Measurements from ENCODE around the gene MYCBP.
A peak's percentile ranks its signal among the peaks of the same experiment; 100 is the strongest.
"Not testable (repeated sequence)": the region's sequence is repeated elsewhere in the genome, so short reads cannot be mapped to it uniquely, and the experiment has no call there.

MYCBP gene
- 4.6 to 20.5 (median 12.3) reads per million in 18 experiments for total RNA-seq

DNA sequence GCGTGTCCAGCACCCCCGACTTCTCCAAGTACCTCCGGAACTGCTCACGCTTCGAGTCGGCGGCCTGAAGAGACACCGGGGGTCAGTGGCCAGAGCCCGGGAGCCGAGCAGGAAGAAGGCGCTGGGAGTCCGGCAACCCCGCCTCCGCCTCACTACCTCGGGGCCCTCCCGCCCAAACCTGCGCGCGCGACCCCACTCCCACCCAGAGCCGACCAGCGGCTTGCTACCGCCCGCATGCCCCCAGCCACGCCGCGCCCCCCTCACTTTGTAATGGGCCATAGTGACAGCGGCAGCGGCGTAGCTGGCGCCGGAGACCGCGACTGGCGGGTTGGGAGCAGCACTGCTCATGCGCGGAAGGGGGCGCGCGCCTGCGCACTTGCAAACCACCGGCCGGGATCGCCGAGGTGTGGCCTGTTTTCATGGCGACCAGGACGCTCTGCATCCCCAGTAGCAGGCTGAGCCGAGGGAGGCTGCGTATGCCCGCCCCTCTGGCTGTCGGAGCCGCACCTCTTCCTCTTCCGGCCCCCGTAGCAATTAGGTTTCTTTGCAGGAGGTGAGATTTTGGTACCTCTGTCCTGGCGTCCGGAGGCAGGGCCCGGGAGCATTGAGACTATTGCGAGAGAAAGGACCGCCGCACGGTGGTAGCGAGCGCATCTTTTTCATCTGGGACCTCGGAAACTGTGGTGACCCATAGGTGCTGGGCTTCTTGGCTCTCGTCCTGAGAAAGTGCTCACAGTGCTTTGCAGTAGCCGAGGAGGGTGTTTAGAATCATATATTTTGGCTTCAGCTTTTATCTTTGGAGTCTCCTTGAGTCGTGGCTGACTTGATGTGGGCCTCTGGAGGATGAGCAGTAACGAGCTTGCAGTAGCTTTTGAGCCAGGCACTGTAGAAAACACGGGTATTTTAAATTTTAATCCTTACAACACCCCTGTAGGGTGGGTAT lies at the start of gene MYCBP:
MYCBP (minus strand) TSS at position 322 of the 943 bp plus-strand sequence; CDS start at position 279, 43 bp downstream.
- peak; percentile 93 to 96 for DNase-seq

GRCh38 chr1:38919130-38919529 lies 46.0 kb upstream of the MYCBP start:
- no peak for DNase-seq

GRCh38 chr1:38918568-38918967 lies 45.4 kb upstream of the MYCBP start:
- no peak for DNase-seq

DNA sequence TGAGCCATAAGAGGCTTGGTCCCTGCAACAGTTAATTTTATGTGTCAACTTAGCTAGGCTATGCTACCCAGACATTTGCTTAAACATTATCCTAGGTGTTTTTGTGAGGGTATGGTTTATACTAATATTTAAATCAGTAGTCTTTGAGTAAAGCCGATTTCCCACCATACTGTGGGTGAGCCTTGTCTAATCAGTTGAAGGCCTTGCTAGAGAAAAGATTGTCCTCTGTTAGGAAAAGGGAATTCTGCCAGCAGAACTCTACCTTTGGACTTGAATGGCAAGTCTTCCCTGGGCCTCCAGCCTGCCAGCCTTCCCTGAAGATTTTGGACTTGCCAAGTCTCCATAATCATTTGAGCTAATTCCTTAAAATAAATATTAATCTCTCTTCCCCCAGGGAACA lies 44.6 kb upstream of the MYCBP start:
- no peak for DNase-seq

- DNase-seq: no peak
Measured at GRCh38 chr1:38917337-38917736, 44.2 kb upstream of the MYCBP start.

GRCh38 chr1:38915352-38915948 lies 42.3 kb upstream of the MYCBP start:
- no peak for DNase-seq

DNA sequence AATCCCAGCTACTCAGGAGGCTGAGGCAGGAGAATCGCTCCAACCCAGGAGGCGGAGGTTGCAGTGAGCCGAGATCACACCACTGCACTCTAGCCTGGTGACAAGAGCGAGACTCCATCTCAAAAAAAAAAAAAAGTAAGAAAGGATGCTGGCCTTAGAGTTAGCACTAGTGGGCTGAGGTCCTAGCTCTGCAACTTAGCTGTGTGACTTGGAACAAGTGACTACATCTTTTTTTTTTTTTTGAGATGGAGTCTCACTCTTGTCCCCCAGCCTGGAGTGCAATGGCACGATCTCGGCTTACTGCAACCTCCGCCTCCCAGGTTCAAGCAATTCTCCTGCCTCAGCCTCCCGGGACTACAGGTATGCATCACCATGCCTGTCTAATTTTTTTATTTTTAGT lies 41.8 kb upstream of the MYCBP start:
- not testable (repeated sequence) for DNase-seq

- DNase-seq: no peak
Measured at GRCh38 chr1:38908821-38909220, 35.7 kb upstream of the MYCBP start.

- no peak for DNase-seq
Measured at GRCh38 chr1:38905985-38906384, 32.8 kb upstream of the MYCBP start.

- no peak for DNase-seq
Measured at GRCh38 chr1:38899560-38899959, 26.4 kb upstream of the MYCBP start.

DNA sequence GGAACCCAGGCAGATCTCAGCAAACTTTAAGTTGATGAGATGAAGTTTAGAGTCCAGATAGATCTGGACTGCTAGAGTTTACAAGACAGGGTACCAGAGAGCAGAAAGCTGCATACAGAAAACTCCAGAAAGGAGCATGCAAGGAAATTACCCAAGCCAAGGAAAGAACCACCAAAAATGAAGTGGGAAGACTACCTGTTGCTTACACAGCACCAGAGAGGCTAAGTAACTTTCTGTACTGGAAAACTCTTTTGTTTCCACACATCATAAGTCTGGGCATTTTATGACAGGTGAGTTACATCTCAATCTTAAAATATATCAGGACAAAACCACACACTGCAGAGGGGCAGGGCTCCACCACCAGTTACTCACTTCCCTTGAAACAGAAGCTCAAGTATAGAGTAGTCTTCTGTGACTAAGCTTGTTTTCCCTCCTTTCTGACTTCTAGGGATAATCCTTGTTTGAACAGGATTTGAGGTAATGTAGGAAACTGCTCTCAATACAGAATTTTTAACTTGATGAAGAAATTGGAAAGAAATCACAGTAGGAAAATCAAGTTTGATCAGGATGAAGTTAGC lies 25.6 kb upstream of the MYCBP start:
- DNase-seq: no peak

DNA sequence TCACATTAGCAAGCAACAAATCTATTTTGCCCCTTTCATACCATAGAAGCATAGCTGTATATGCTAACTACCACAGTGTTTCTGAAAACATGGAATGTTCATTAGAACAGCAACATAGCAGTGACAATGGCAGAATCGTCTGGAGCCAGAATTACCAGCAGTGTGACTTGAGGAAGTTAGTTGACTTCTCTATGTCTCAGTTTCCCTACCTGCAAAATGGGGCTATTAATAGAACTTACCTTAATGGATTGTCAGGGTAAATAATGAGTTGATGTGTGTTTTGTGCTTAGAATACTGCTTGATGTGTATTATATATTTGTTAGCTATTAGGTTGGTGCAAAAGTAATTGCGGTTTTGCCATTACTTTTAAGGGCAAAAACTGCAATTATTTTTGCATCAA lies 23.0 kb upstream of the MYCBP start:
- DNase-seq: no peak

DNA sequence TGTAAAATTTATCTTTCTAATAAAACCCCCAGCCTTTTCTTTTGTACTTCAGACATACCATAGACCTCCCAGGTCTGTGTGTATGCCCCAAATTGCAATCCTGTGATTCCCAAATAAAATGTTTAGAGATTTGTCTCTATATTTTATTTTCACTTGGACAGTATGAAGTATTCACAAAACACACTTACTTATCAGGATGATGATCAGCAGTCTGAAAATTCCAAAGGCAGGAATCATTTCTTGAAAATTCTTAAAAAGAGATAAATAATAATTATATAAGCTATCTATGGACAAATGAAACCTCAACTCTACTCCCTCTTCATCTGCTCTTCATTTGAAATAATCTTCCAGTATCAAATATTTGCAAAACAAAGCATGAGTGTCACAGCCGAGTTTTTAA lies 19.8 kb upstream of the MYCBP start:
- no peak for DNase-seq

DNA sequence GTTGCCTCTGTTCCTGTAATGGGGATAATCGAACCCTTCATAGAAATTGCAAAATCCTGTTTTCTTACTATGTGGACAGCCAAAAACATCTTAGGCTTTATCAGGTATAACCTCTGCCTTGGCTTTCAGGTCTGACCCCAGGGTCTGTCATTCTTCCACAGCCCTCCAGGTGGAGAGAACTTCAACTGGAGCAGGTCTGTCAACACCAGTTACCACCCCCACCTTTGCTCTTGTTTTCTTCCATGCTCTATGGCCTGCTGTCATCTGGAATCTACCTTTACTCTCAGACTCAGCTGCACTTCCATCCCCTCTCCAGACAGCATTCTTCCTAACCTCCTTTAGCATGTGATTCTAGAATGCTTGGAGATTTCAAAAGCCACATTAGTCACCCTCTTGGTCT lies 18.6 kb upstream of the MYCBP start:
- DNase-seq: no peak

DNA sequence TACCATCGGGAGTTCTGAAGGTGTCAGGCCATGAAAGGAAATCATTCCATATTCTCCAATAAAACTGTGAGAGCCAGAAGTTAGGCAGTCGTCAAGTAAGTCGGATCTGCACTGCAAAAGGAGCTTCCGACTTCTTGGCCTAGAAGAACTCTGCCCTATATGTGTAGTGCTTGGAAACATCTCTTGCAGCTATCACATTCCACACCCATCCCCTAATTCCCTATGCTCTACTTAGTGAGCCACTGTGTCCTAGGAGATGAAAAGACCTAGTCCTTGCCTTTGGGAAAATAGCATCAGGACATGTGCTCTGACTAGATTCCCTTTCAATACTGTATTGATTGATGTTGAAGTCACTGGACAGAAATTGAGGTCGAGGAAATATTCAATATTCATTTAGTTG lies 16.4 kb upstream of the MYCBP start:
- no peak for DNase-seq

- DNase-seq: no peak
Measured at GRCh38 chr1:38888423-38889333, 15.5 kb upstream of the MYCBP start.

DNA sequence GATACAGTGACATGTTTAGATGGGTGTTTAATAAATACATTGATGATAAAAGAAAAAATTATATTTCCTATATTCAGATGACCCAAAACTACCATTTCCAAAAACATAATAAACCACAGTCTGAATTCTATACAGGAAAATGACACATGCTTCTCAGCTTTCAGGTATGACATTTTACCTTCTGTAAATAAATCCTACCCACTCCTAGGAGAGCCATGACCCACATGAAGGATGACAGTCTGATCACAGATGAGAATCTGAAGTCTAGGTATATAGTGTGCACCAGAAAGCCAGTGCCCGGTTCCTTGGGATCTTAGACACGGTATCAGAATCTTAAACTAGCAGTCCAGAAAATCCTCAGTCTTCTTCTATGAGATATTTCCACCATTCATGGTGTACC lies 11.9 kb upstream of the MYCBP start:
- no peak for DNase-seq

GRCh38 chr1:38881487-38881886 lies 8.3 kb upstream of the MYCBP start, which contains the start of gene GJA9:
GJA9 (minus strand) TSS chr1:38881587; CDS start chr1:38876098, 5,489 bp downstream.
- DNase-seq: no peak

DNA sequence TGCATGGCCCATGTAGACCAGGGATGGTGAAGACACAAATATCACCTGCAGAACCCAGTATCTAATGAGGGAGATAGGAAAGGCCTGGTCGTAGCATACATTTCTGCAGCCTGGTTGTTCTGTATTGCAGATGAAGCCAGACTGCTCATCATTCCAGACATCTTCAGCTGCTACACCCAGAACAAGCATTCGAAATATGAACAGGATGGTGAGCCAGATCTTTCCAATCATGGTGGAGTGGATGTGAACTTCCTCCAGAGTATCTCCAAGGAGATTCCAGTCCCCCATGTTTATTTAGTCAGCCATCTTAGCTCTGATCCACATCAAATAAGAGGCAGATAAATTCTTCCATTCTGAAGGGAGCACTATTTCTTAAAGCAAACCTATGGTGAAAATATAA lies 2.7 kb upstream of the MYCBP start:
- no peak for DNase-seq

DNA sequence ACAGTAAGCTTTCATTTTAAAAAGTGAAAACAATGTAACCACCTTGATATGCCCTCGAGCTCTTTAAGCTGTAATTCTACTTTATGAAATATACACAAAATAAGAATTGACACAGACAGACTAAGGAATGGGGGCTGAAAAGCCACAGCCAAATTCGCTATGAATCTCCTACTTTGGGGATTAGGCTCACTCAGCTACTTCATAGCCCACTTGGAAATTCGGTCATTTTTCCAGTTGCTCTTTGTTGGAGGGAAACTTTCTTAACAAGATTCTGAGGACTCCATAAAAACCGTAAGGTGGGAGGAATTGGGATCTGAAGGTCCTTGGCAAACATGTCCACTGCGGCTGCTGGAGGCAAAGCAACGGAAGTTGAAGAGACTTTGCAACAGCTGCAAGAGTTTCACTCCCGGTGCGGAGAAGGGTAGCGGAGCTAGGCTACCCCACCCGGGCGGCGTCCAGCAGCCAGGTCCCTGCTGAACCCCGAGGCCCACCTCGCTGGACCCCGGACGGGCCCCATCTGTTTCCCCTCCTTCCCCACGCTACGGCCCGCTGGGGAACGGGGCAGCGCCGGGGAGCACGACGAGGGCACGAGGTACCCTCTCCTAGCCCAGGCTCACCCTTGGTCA lies 634 bp downstream of the MYCBP start:
- DNase-seq: peak; percentile 9 to 21

DNA sequence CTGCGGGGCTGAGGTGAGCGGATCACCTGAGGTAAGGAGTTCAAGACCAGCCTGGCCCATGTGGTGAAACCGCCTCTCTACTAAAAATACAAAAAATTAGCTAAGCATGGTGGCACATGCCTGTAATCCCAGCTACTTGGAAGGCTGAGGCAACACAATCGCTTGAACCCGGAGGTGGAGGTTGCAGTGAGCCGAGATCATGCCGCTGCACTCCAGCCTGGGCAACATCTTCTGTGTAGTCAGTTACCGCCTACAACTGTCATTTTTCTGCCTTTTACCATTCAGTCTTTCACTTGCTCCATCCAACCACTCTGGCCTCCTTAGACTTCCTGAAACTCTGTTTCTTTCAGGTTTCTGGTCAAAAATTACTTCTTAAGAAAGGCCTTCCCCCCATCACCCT lies 2.2 kb downstream of the MYCBP start:
- DNase-seq: no peak

DNA sequence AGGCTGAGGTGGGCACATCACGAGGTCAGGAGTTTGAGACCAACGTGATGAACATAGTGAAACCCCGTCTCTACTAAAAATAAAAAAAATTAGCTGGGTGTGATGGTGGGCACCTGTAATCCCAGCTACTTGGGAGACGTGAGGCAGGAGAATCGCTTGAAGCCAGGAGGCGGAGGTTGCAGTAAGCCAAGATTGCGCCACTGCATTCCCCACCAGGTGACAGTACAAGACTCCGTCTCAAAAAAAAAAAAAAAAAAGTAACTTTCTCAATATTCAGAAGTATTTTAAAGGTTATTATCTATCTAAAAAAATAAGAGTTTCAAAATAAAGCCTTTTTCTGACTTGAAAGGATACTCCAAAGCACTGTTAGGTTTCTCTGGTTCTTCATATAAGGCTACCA lies 5.9 kb downstream of the MYCBP start:
- no peak for DNase-seq
